GM19372 (cell line): ENCODE results near the gene PLA2G7.

Source experiments
- ATAC-seq: cut with Tn5 transposase; IDR thresholded peaks from one replicate; pipeline ENCODE4 v1.9.1; 2021; ENCODE audit warnings: mild to moderate bottlenecking, low read depth, moderate library complexity; ENCODE audit not compliant: unreplicated experiment

PLA2G7 gene

GRCh38 chr6:46690141-46690755, 44.9 kb downstream of the PLA2G7 start:
- ATAC-seq, result no peak

GRCh38 chr6:46689657-46690056, 45.5 kb downstream of the PLA2G7 start:
- ATAC-seq, result no peak

GRCh38 chr6:46688966-46689335, 46.2 kb downstream of the PLA2G7 start:
- no peak for ATAC-seq

GRCh38 chr6:46688117-46688965, 46.8 kb downstream of the PLA2G7 start:
- no peak for ATAC-seq

- no peak for ATAC-seq
Observed at GRCh38 chr6:46687619-46688097, 47.5 kb downstream of the PLA2G7 start, which contains the start of gene TDRD6. Gene TDRD6, plus strand, starts transcription at chr6:46687885. Its CDS starts 244 bp downstream, at chr6:46688129.

- ATAC-seq, result no peak
Observed at GRCh38 chr6:46684771-46685170, 50.4 kb downstream of the PLA2G7 start.

- ATAC-seq, result no peak
Observed at GRCh38 chr6:46677314-46677654, 57.9 kb downstream of the PLA2G7 start.

- ATAC-seq, result no peak
Observed at GRCh38 chr6:46676604-46677313, 58.4 kb downstream of the PLA2G7 start.

- ATAC-seq, result no peak
Observed at GRCh38 chr6:46674410-46674809, 60.8 kb downstream of the PLA2G7 start.

GRCh38 chr6:46667377-46667776, 67.8 kb downstream of the PLA2G7 start:
- ATAC-seq, result no peak

GRCh38 chr6:46661483-46661882, 73.7 kb downstream of the PLA2G7 start:
- no peak for ATAC-seq

GRCh38 chr6:46657642-46658041, 77.5 kb downstream of the PLA2G7 start:
- ATAC-seq, result no peak

GRCh38 chr6:46655803-46656202, 79.4 kb downstream of the PLA2G7 start:
- no peak for ATAC-seq
